GM12878 (cell line): ENCODE results near the gene PAEP. TPM values are rescaled to one million over a fixed set of nuclear protein-coding genes. Genes with fewer than 3 reads are reported as not detected.

Experiments
- ATAC-seq: fragments of 200-7000 bp; cut with Tn5 transposase; 3 replicates; pipeline ENCODE4 v1.9.1; 2020; ENCODE audit warnings: mild to moderate bottlenecking, moderate library complexity
- BruUV-seq: library from RNA; stranded (reverse); fragments of 400-500 nt; replicated peaks from 2 replicates; lab custom pipeline; 2021; lab: Mats Ljungman, UMichigan
- CTCF ChIA-PET: fragments of 300-600 bp; sonication (Branson Sonifier 250); formaldehyde crosslinking; extraction: SDS; loops from one replicate; lab custom pipeline; 2021; ENCODE audit warnings: inconsistent platforms; lab: Yijun Ruan, JAX
- POLR2A ChIA-PET: fragments of 350-600 bp; formaldehyde crosslinking; extraction: SDS; loops from one replicate; lab custom pipeline; 2021; ENCODE audit warnings: inconsistent platforms; lab: Charles Lee
- RAD21 ChIA-PET: fragments of 300-600 bp; sonication (Branson Sonifier 250); formaldehyde crosslinking; loops from one replicate; lab custom pipeline; 2023; ENCODE audit warnings: antibody characterized with exemption; ENCODE audit not compliant: unreplicated experiment; lab: Charles Lee
- SMC1A ChIA-PET: fragments of 300-600 bp; sonication (Branson Sonifier 250); formaldehyde crosslinking; loops from one replicate; lab custom pipeline; 2023; ENCODE audit not compliant: unreplicated experiment, uncharacterized antibody; lab: Charles Lee
- DNase-seq: peaks from one replicate; pipeline ENCODE4 v3.0.0-alpha.2; 2011; ENCODE audit warnings: low read depth, low spot score
- FAIRE-seq: peaks from 3 replicates; lab custom pipeline; 2011; peaks lifted over from hg19 to GRCh38; lab: Jason Lieb, UNC
- H2AFZ ChIP-seq: 2 replicates; pipeline ENCODE4 v1.6.0; 2011; ENCODE audit warnings: low read depth, low read length, control low read depth; ENCODE audit not compliant: control insufficient read depth
- H3K27ac ChIP-seq: 2 replicates; pipeline ENCODE4 v1.5.1; 2011; ENCODE audit warnings: control low read depth; ENCODE audit not compliant: control insufficient read depth, insufficient read depth
- H3K27me3 ChIP-seq, 2 experiments: replicated peaks in 1 of 2; 2 replicates each; pipeline versions ENCODE4 v1.6.0 to v1.6.1; 2011; ENCODE audit warnings: low read length in 1 of 2; ENCODE audit not compliant: control insufficient read depth in 2 of 2, insufficient read depth in 2 of 2
- H3K36me3 ChIP-seq, 2 experiments: 2 replicates each; pipeline ENCODE4 v1.5.1; 2011; ENCODE audit warnings: low read length in 1 of 2; ENCODE audit not compliant: control insufficient read depth in 2 of 2, insufficient read depth in 2 of 2
- H3K4me1 ChIP-seq: 2 replicates; pipeline ENCODE4 v1.6.1; 2011; ENCODE audit warnings: mild to moderate bottlenecking, low read length, moderate library complexity, mixed read lengths; ENCODE audit not compliant: control insufficient read depth, insufficient read depth
- H3K4me2 ChIP-seq: 2 replicates; pipeline ENCODE4 v1.6.0; 2011; ENCODE audit warnings: control low read depth; ENCODE audit not compliant: control insufficient read depth, insufficient read depth
- H3K4me3 ChIP-seq: fragments of 200-600 bp; sonication (generic); 2 replicates; pipeline ENCODE4 v1.5.1; 2016
- H3K79me2 ChIP-seq: 2 replicates; pipeline ENCODE4 v1.6.0; 2011; ENCODE audit warnings: low read length; ENCODE audit not compliant: control insufficient read depth, insufficient read depth
- H3K9ac ChIP-seq: 2 replicates; pipeline ENCODE4 v1.8.0; 2011; ENCODE audit warnings: low read length, control low read depth, mixed read lengths; ENCODE audit not compliant: control insufficient read depth, insufficient read depth
- H3K9me3 ChIP-seq: replicated peaks from 3 replicates; pipeline ENCODE4 v1.5.1; 2011; ENCODE audit warnings: mild to moderate bottlenecking, low read length; ENCODE audit not compliant: control insufficient read depth, insufficient read depth
- H4K20me1 ChIP-seq: 2 replicates; pipeline ENCODE4 v1.6.0; 2011; ENCODE audit not compliant: control insufficient read depth, insufficient read depth
- ATF7 ChIP-seq: fragments of 450-650 bp; IDR thresholded peaks from 2 replicates; pipeline ENCODE4 v1.6.1; 2016; ENCODE audit warnings: low read depth, mild to moderate bottlenecking
- BCLAF1 ChIP-seq: fragments of 450-650 bp; IDR thresholded peaks from 2 replicates; pipeline ENCODE4 v1.6.1; 2017; ENCODE audit warnings: antibody characterized with exemption, mild to moderate bottlenecking, moderate library complexity
- E2F4 ChIP-seq: IDR thresholded peaks from 2 replicates; pipeline ENCODE4 v1.6.1; 2012; ENCODE audit warnings: low read depth, low read length, improper control_type of control experiment
- ELK1 ChIP-seq: IDR thresholded peaks from 2 replicates; pipeline ENCODE4 v1.6.1; 2012; ENCODE audit warnings: low read depth, low read length, improper control_type of control experiment
- ESRRA ChIP-seq: IDR thresholded peaks from 2 replicates; pipeline ENCODE4 v1.6.1; 2012; ENCODE audit warnings: mild to moderate bottlenecking, low read length, improper control_type of control experiment
- FOXM1 ChIP-seq: IDR thresholded peaks from 2 replicates; pipeline ENCODE4 v1.6.1; 2012; ENCODE audit warnings: low read depth, mild to moderate bottlenecking, inconsistent platforms, low read length, moderate library complexity
- HDAC2 ChIP-seq: fragments of 200-600 bp; sonication (generic); IDR thresholded peaks from 2 replicates; pipeline ENCODE4 v1.6.1; 2017
- NR2F1 ChIP-seq: fragments of 450-650 bp; conservative IDR thresholded peaks from 2 replicates; pipeline ENCODE4 v1.6.1; 2017; ENCODE audit warnings: mild to moderate bottlenecking
- POLR2A ChIP-seq: IDR thresholded peaks from 2 replicates; pipeline ENCODE4 v1.6.1; 2011; ENCODE audit warnings: low read depth, mild to moderate bottlenecking, low read length
- PRDM15 ChIP-seq: fragments of 450-650 bp; formaldehyde crosslinking; IDR thresholded peaks from 2 replicates; pipeline ENCODE4 v1.4.0; 2020; ENCODE audit warnings: mild to moderate bottlenecking, moderate library complexity
- RB1 ChIP-seq: fragments of 450-650 bp; formaldehyde crosslinking; IDR thresholded peaks from 2 replicates; pipeline ENCODE4 v1.6.1; 2017; ENCODE audit warnings: mild to moderate bottlenecking, borderline replicate concordance
- SKIL ChIP-seq: fragments of 450-650 bp; IDR thresholded peaks from 2 replicates; pipeline ENCODE4 v1.6.1; 2017; ENCODE audit warnings: mild to moderate bottlenecking, low read depth, inconsistent platforms; ENCODE audit not compliant: poor library complexity, severe bottlenecking
- TCF3 ChIP-seq: IDR thresholded peaks from 2 replicates; pipeline ENCODE4 v1.6.1; 2012; ENCODE audit warnings: low read depth, mild to moderate bottlenecking, low read length, borderline replicate concordance; ENCODE audit not compliant: insufficient read depth
- ZNF384 ChIP-seq: IDR thresholded peaks from 2 replicates; pipeline ENCODE4 v1.6.1; 2012; ENCODE audit warnings: low read depth, mild to moderate bottlenecking, low read length, improper control_type of control experiment, borderline replicate concordance
- ZSCAN29 ChIP-seq: fragments of 450-650 bp; IDR thresholded peaks from 2 replicates; pipeline ENCODE4 v1.6.1; 2017; ENCODE audit warnings: mild to moderate bottlenecking, moderate library complexity
- WGBS: methylation state at CpG from one replicate; pipeline ENCODE4 v1.1.6; 2016; ENCODE audit warnings: low lambda C conversion rate; ENCODE audit not compliant: insufficient replicate concordance, insufficient coverage; ENCODE audit errors: missing lambda C conversion rate; 5-methylcytosine and 5-hydroxymethylcytosine counted together
- in situ Hi-C: fragments of 300-500 bp; cut with MboI; formaldehyde crosslinking; loops from 9 replicates; pipeline ENCODE4 v1.14.3; 2018; ENCODE audit warnings: mixed read lengths
- intact Hi-C: fragments of 100-400 bp; cut with micrococcal nuclease; formaldehyde crosslinking; loops from one replicate; pipeline ENCODE4 v1.14.2; 2022; ENCODE audit not compliant: unreplicated experiment
- polyA plus RNA-seq, 11 experiments: library from polyadenylated mRNA; depleted of rRNA in 4 of 11; unstranded in 6 of 11; stranded (reverse) in 5 of 11; fragments of >200 nt; fragmentation: Nextera tagmentation in 4 of 11; fragmentation: Illumina TruSeq in 1 of 11; extraction: Ambion mirVana in 4 of 11; extraction: Trizol in 1 of 11; gene quantifications; 1 replicate in 1 of 11; 2 replicates in 10 of 11; pipeline versions ENCODE4 v1.2.1 to v1.2.3, GENCODE V29; 2011 to 2016; ENCODE audit warnings: inconsistent platforms in 2 of 11, missing spikeins in 2 of 11, low read depth in 1 of 11
- total RNA-seq, 4 experiments: library from RNA; depleted of rRNA in 3 of 4; stranded (reverse); fragments of >200 nt in 3 of 4; fragmentation: Illumina TruSeq in 1 of 4; extraction: Trizol in 1 of 4; gene quantifications; 2 replicates each; pipeline versions ENCODE4 v1.2.1 to v1.2.3, GENCODE V29; 2013 to 2021

Gene PAEP
- total and polyA plus RNA-seq, 10 of the 15 experiments (the other 5 are each of a cell fraction or from before 2014, with no cell fraction given), result not detected

- DNase-seq (no peak), ATAC-seq (no peak), FAIRE-seq (no peak)
- no peaks in the 10 kb centered on the region for H3K79me2 ChIP-seq
- H3K4me2 ChIP-seq, result no peak overlapping the region
- H3K27me3 ChIP-seq, result no peaks in the 10 kb centered on the region
- H3K4me1 ChIP-seq, result no peaks in the 10 kb centered on the region
- H3K4me3 ChIP-seq, result no peak overlapping the region
- SMC1A ChIA-PET, result no interaction called here
- TF ChIP-seq FOXM1 (no peak), ESRRA (no peak), NR2F1 (no peak), POLR2A (no peak), ATF7 (no peak), PRDM15 (CRISPR knock-in tag) (no peak), HDAC2 (no peak), ELK1 (no peak), E2F4 (no peak), RB1 (no peak), TCF3 (no peak), ZSCAN29 (no peak), BCLAF1 (no peak), SKIL (no peak), ZNF384 (no peak)
- POLR2A ChIA-PET, result no interaction called here
- H4K20me1 ChIP-seq, result no peaks in the 10 kb centered on the region
- no peaks in the 10 kb centered on the region for H3K9me3 ChIP-seq
- WGBS, result 23% methylated on average over 4 of the region's 4 CpGs
- in situ Hi-C loops, result no loop called here
- H3K36me3 ChIP-seq, result no peaks in the 10 kb centered on the region
- intact Hi-C loops, result no loop called here
- H2AFZ ChIP-seq, result no peak overlapping the region
- no peak overlapping the region for H3K9ac ChIP-seq
- RAD21 ChIA-PET, result no interaction called here
- CTCF ChIA-PET, result no interaction called here
- BruUV-seq, result no TSS peak
- H3K27ac ChIP-seq, result no peak overlapping the region
These were observed 6.8 kb upstream of the PAEP start for GRCh38 chr9:135554718-135555117.
